Right lobe of liver (tissue), 6 donors: ENCODE data around the gene HEY2. TPM values are rescaled to one million over a fixed set of nuclear protein-coding genes. Genes with fewer than 3 reads are reported as not detected.
A peak's percentile ranks its signal among the peaks of the same experiment; 100 is the strongest.
"Not testable (repeated sequence)": the region's sequence is repeated elsewhere in the genome, so short reads cannot be mapped to it uniquely, and the experiment has no call there.

Experiments used
- ATAC-seq, 4 donors: fragments of 200-7000 bp; cut with Tn5 transposase; one replicate each; pipeline ENCODE4 v1.9.1; 2020; ENCODE audit warnings: mild to moderate bottlenecking in 4 of 4, moderate library complexity in 4 of 4
- DNase-seq, 3 donors: peaks; one replicate each; pipeline ENCODE4 v3.0.0-alpha.2; 2020
- H3K27ac ChIP-seq, 3 donors: fragments of 200-600 bp; one replicate each; pipeline ENCODE4 v1.8.0; 2022
- H3K27me3 ChIP-seq, 2 donors: fragments of 200-600 bp; one replicate each; pipeline ENCODE4 v1.8.0; 2022
- H3K36me3 ChIP-seq, 4 donors: fragments of 200-600 bp; sonication (generic) in 1 of 4; one replicate each; pipeline versions ENCODE4 v1.5.1 to v1.8.0; 2017 to 2022; ENCODE audit warnings: control low read depth in 1 of 4
- H3K4me1 ChIP-seq, 4 donors: fragments of 200-600 bp; sonication (generic) in 1 of 4; one replicate each; pipeline versions ENCODE4 v1.5.1 to v1.8.0; 2017 to 2022; ENCODE audit warnings: control low read depth in 1 of 4
- H3K4me3 ChIP-seq, 3 donors: fragments of 200-600 bp; one replicate each; pipeline ENCODE4 v1.8.0; 2022
- H3K9me3 ChIP-seq, 4 donors: fragments of 200-600 bp; sonication (generic) in 1 of 4; one replicate each; pipeline versions ENCODE4 v1.5.1 to v1.8.0; 2017 to 2022; ENCODE audit warnings: control low read depth in 1 of 4
- CTCF ChIP-seq, 4 donors: fragments of 200-600 bp in 3 of 4; fragments of 450-650 bp in 1 of 4; IDR thresholded peaks; one replicate each; pipeline versions ENCODE4 v1.5.1 to v1.8.0; 2016 to 2022; ENCODE audit warnings: antibody characterized with exemption in 4 of 4, mild to moderate bottlenecking in 2 of 4
- POLR2A ChIP-seq: fragments of 450-650 bp; IDR thresholded peaks from one replicate; pipeline ENCODE4 v1.6.1; 2017; ENCODE audit warnings: antibody characterized with exemption, mild to moderate bottlenecking
- WGBS: methylation state at CpG from one replicate; pipeline ENCODE4 v1.1.6; 2018; ENCODE audit warnings: low coverage, low lambda C conversion rate; ENCODE audit not compliant: insufficient coverage; ENCODE audit errors: missing lambda C conversion rate; 5-methylcytosine and 5-hydroxymethylcytosine counted together
- intact Hi-C, 2 donors: fragments of 100-400 bp; cut with DNase I; formaldehyde crosslinking; loops; one replicate each; pipeline versions ENCODE4 v1.11.2 to v1.14.1; 2022
- total RNA-seq, 6 experiments: library from RNA; depleted of rRNA in 2 of 6; stranded (reverse); fragments of >200 nt in 2 of 6; fragmentation: NEBNext Ultra II Directional in 3 of 6; extraction: Animal tissue kit (Norgen Biotek cat#: 25700) in 3 of 6; gene quantifications; one replicate each; pipeline versions ENCODE4 v1.1.0 to v1.2.4, GENCODE V29; 2016 to 2023
- donor health status: DM: no; HTN: yes; CAD: no.
- donor health status: DM: no; HTN: no; CAD: no.
- donor health status: DM: no; HTN: no; CAD: no.
- donor health status: DM: no; HTN: yes; CAD: no.
- donor health status: DM: no; HTN: yes; CAD: no.

HEY2 gene
- total RNA-seq, 6 experiments from 2014 or later, result 0.74 to 2.6 (median 1.6) TPM

GRCh38 chr6:125769147-125769783 lies 19.8 kb downstream of the HEY2 start:
- H3K9me3 ChIP-seq, result no peaks in the 10 kb centered on the region
- H3K4me3 ChIP-seq, result no peak overlapping the region
- intact Hi-C loops, result loop anchor here (10.0 kb wide), 1 partner anchor 454 kb away; no protein-coding TSS in a partner anchor
- WGBS, result 52% methylated on average over 6 of the region's 6 CpGs
- H3K4me1 ChIP-seq, result no peaks in the 10 kb centered on the region
- no peak for DNase-seq
- TF ChIP-seq POLR2A (no peak), CTCF (IDR thresholded peaks at IDR 0.05) (no peak)
- H3K27me3 ChIP-seq, result no peaks in the 10 kb centered on the region
- ATAC-seq, result no peak
- no peak overlapping the region for H3K27ac ChIP-seq
- no peaks in the 10 kb centered on the region for H3K36me3 ChIP-seq

GRCh38 chr6:125773387-125774341 lies 24.2 kb downstream of the HEY2 start:
- no peaks in the 10 kb centered on the region for H3K36me3 ChIP-seq
- 65% methylated on average over 4 of the region's 4 CpGs for WGBS
- ATAC-seq (no peak), DNase-seq (no peak)
- TF ChIP-seq POLR2A, result no peak
- no peak for TF ChIP-seq CTCF (IDR thresholded peaks at IDR 0.05)
- no peak overlapping the region for H3K27ac ChIP-seq
- intact Hi-C loops, result no loop called here
- H3K9me3 ChIP-seq, result no peaks in the 10 kb centered on the region
- no peak overlapping the region for H3K4me3 ChIP-seq
- no peaks in the 10 kb centered on the region for H3K27me3 ChIP-seq
- H3K4me1 ChIP-seq, result no peaks in the 10 kb centered on the region

GRCh38 chr6:125776107-125776826 lies 26.8 kb downstream of the HEY2 start:
- H3K36me3 ChIP-seq, DNase-seq, H3K27me3 ChIP-seq, ATAC-seq, H3K9me3 ChIP-seq, H3K4me3 ChIP-seq, intact Hi-C loops, H3K27ac ChIP-seq, H3K4me1 ChIP-seq: not testable (repeated sequence)
- 60% methylated on average over 11 of the region's 14 CpGs for WGBS

GRCh38 chr6:125779924-125780539 lies 30.6 kb downstream of the HEY2 start:
- 9% methylated on average over 17 of the region's 17 CpGs for WGBS
- peak overlapping the region; percentile 42 to 60 (median 55) for H3K4me3 ChIP-seq
- peak; percentile 75 to 81 (median 76) for DNase-seq
- no peaks in the 10 kb centered on the region for H3K27me3 ChIP-seq
- H3K4me1 ChIP-seq, result peaks cover 0 to 9% (median 0%) of the 10 kb centered on the region in 4 donors
- TF ChIP-seq POLR2A (no peak), CTCF (IDR thresholded peaks at IDR 0.05) (peak in 3 of 4 donors; percentile 23 to 50 (median 30))
- peak overlapping the region; percentile 80 to 88 (median 84) for H3K27ac ChIP-seq
- ATAC-seq, result peak; percentile 91 to 95 (median 94)
- no peaks in the 10 kb centered on the region for H3K9me3 ChIP-seq
- H3K36me3 ChIP-seq, result no peaks in the 10 kb centered on the region
- intact Hi-C loops, result no loop called here
